Stimulated activated CD4-positive, alpha-beta T cell treated with anti-CD3 and anti-CD28 coated beads, Interleukin-1b, Interleukin-23, amount 100 ng/mL, for 1 hour (primary cell): Measurements from ENCODE around the gene ISG20L2.
A peak's percentile ranks its signal among the peaks of the same experiment; 100 is the strongest.

Experiments
- DNase-seq, 2 donors: peaks; one replicate each; pipeline ENCODE4 v3.0.0-alpha.2; 2020; ENCODE audit warnings: low read depth in 2 of 2

ISG20L2 gene

GRCh38 chr1:156706657-156707416 lies 21.7 kb downstream of the ISG20L2 start:
- no peak for DNase-seq

- DNase-seq: peak; percentile 42 to 63
Measured at GRCh38 chr1:156705918-156706656, 22.5 kb downstream of the ISG20L2 start.

DNA sequence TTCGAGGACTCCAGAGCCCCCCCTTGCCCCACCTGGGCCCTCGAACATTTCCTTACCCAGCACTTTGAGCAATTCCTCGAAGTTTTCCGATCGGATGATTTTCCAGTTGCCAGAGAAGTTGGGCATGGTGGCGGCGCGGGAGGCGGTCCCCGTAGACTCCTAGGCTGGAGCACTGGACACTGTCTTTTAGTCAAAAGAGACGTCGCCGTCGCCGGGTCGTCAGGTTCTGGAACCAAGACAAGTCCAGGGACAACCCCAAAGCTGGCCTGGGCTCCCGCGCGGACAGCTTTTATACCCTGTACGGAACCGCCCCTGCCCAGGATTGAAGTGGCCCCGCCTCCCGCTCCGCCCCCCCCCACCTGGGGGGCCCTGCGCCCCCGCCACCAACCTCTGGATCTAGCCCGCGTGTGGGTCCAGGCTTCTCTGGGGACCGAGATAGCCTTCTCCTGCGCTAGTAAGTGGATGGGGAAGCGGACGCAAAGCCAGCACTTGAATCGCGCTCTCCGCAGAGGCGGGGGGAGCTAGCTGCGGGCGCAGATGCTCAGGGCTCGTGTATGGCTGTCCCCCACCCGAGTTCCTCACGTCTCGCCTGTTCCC lies 23.1 kb downstream of the ISG20L2 start, which contains the start of gene CRABP2:
TSS of gene CRABP2 (minus strand) at position 263 of the 597 bp plus-strand sequence. CDS start at position 126, 137 bp downstream.
- DNase-seq: no peak

GRCh38 chr1:156704930-156705320 lies 23.6 kb downstream of the ISG20L2 start:
- no peak for DNase-seq

DNA sequence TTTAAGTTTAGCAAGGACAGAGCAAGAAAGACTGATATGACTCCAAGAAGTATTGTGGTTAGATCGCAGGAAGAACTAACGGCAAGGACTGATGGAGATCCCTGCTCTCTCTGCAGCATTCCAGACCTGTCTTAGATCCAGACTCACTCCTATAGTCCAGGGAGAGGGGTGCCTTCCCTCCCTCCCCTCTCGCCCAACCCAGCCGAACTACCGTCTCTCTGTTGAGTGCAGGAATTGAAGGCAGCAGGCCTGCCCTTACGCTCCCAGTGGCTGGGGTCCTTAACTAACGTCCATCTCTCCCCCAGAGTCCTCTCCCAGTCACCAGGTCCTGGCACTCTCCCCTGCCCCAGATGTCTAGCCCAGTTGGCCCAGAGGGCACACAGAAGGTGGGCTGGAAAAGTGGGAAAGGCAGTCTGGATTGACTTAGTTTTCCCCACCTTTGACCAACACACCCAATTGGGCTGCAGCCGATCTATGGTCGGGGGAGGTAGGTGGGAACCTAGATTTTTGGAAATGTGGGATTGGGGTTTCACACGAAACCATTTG lies 24.3 kb downstream of the ISG20L2 start:
- no peak for DNase-seq

DNA sequence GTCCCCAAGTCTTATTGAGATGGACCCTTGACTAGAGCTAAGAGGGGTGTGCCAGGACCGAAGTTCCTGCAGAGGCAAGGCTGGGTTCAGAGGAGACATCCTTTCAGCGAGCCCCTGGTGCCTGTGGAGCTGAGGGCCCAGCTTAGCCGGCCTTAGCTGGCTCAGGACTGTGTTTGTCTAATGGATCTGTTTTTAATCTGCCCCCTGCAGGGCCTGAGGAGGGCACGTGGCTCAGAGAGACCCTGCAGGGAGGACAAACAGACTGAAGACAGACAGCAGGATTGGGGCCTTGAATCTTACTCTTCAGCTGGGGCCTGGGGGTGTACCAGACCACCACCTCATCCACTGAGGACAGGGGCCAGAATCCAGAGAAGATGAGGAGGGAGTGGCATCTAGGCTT lies 24.8 kb downstream of the ISG20L2 start:
- no peak for DNase-seq

GRCh38 chr1:156703336-156703735 lies 25.2 kb downstream of the ISG20L2 start:
- DNase-seq: no peak

DNA sequence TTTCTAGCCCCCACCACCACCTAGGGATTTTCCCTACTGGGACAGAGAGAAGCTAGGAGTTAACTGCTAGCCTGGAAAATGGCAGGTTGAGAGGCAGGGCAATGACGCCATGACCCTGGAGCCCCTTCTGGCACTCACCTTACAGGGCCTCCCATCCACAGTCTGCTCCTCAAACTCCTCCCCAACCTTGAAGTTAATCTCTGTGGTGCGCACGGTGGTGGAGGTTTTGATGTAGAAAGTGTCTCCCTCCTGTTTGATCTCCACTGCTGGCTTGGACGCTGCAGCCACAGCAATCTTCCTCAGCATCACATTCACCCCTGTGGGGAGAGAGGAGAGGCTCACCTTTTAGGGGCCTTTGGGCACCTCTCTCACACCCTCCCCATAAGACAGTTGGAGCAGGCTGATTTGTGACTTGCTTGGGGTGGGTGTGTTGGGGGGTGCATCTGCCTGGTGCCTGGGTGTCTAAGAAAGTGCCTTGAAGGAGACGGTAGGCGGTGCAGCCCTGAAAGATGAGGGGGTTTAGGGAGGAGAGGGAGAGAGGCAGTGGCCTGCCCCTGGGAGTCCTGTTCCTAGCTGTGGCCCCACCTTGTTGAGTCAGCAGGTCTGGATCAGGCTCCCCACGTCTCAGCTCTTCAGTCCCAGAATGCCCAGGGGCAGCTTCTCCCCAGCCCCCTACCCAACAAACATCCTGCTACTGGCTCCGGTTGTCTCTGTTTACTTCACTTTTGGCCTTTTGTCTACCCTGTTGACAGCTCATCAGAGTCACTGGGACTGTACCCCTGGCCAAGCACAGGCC lies 27.6 kb downstream of the ISG20L2 start:
- no peak for DNase-seq

DNA sequence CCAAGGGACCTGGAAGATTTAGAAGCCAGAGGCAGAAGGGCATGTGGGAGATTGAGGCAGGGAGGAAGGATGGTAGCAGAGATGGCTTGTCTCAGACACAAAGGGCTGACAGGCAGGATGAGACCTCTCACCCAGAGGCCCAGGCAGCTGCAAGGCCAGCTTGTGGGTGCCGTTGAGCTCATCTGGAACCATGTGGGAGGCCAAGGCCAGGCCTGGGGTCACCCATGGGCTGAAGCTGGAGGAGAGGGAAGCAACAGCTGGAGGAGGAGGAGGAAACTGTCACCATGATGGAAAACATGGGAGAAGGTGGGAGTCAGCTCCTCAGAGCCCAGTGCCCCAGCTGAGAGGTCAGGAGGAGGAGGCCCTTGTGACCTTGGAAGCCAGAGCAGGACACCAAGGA lies 29.6 kb downstream of the ISG20L2 start:
- DNase-seq: no peak

GRCh38 chr1:156697481-156697880 lies 31.1 kb downstream of the ISG20L2 start:
- DNase-seq: no peak

GRCh38 chr1:156696755-156697154 lies 31.8 kb downstream of the ISG20L2 start:
- no peak for DNase-seq

GRCh38 chr1:156694690-156694962 lies 33.9 kb downstream of the ISG20L2 start:
- no peak for DNase-seq

DNA sequence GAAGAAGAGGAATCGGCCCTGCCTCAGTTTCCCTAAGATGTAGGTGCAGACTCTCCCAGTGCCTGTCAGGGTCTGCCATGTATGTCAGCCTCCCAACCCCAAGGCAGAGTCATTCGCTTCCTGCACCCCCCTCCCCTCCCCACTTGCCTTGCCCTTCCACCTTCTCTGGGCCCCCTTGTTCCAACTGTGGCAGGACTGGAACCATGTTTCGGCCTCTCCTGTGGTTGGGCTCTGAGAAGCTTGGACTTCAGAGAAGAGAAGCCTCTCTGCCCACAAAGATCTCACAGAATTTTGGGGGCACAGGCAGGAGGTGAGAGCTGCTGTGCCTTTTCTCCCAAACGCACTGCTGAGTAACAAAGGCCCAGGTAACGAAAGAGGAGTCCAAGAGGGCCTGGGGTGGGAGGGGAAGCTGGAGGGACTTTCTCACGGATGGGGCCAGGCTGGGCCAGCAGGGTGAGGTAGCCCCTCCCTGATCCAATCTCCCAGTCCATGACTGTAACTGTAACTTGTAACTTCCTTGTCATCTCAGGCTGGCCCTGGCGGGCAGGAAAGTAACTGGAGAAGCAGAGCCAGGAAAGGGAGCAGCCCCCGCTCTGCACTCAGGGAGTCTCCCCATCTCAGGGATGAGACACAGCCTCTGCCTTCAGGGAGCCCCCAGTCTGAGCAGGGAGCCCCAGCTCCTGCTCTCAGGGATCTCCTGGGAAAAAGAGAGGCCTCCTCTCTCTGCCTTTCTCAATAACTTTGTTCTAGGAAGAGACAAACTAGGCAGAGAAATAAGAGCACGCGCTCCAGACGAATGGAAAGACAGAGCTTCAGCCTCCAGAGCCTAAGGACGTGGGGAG lies 34.5 kb downstream of the ISG20L2 start:
- no peak for DNase-seq

DNA sequence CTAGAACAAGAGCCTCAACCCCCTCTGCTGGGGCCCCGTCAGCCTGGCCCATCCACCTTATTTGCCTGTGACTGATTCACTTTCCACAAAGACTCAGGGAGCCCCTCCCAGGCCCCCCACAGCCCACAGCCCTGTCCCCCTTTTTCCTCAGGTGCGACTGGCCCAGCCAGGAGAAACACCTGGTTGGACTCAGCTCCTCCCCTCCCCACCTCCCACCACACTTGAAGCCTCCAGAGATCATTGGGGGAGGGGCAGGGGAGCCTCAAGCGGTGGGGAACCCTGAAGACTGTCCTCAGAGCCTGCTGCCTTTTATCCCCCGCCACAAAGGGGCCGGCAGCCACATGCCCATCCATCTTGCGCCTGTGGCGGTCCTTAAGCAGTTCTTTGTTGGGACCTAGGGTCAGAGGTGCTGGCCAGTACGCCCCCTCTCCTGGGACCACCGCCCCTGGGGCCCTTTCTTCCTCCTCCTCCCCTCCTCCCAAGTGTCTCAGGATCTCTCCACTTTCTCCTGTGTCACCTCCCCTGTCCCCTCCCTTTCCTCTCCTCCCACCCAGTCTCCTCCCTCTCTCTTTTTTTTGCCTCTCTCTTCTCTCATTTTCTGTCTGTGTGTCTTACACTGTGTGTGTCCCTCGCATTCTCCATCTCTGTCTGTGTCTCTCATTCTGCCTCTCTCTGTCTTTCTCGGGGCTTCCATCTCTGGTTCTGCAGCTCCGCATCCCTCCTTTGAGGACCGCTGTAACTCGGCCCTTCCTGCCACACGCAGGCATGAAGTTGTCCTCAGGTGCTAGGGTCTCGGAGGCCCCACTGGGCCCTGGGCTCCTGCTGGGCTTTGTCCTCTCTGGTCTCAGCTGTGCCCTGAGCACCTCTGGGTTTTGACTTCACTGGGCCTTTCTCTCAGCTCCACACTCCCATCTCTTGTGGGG lies 35.4 kb downstream of the ISG20L2 start:
- no peak for DNase-seq

DNA sequence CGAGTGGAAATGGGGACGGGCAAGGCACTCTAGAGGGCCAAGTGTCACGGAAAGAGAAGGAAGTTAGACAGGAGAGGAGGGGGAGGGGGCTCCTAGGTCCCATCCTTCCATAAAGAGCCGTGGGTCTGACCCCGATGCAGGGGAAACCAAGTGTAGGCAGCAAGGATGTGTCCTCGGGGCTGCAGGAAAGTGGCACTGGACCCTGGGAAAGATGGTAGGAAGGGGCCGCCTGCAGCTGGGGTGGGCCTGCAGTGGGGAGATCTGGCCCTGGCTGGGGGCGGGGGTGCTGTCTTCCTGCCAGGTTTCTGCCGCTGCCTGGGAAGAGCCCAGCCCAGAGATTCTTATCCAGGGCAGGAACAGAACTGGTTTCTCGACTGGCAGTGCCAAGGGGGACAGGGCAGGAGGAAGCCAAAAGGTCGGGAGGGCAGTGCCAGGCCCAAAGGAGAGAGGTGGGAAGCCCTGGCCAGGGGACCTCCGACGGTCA lies 36.1 kb downstream of the ISG20L2 start:
- no peak for DNase-seq

DNA sequence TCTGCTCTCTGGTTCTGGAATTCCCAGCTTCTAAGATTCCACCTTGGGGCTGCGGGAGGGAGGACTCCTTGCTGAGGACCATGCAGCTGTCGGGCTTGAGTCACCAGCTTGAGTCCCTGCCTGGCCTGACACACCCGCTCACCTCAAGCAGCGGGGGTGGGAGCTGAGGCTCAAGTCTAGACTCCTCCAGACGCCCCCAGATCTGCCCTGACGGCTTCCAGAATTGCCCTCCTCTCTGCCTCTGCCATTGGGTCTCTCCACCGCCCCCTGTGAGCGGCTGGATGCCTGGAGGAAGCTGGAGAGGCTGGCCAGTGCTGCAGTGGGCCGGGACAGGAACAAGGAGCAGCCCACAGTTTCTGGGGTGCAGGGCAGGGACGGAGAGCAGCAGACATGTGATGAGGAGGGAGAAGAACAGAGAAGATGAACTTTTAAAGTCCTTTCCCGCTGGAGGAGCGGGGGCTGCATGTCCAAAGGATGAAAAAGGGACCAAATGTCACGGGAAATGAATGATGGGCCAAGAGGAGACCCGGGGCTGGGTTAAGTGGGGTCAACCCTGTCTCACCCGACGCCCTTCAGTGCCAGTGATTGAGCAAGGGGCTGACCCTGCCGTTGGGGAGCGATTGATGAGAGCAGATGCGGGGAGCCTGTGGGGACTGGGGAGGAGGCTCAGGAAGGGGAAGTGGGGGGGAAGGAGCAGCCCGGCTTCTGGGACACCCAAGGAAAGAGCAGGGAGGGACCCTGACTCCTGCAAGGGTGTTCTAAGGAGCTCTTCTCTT lies 36.7 kb downstream of the ISG20L2 start:
- no peak for DNase-seq

DNA sequence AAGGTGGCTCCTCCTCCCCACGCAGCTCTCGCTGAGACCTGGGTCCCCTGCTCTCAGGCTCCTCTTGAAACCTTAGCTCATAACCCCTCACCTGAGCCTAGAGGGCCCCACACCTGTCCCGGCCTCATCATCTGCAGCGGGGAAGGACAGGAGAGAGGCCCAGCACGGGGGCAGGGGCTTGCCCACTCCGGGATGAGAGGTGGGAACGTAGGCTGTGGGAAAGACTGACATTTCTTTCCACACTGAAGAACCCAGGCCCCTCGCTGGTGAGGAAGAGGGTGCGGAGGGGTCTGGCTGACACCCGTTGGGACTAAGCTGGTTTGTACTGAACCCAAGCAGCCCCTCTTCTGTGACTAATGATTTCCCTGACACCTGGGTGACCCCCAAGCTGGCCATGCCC lies 37.4 kb downstream of the ISG20L2 start:
- no peak for DNase-seq

DNA sequence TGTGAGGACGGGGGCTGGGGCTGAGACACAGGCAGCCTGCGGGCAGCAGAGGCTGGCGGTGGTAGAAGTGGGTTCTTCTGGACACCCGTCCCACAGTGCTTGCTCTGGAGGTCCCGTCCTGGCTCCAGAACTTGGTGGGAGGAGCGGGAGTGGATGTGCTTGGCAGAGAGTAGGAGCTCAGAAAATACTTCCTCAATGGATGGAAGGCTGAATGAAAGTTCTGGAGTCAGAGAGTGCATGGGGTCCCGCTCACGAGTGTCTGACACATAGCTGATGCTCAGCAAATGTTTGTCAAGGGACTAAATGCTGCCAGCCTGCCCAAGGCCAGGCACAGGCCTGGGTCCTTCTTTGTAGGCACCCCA lies 37.9 kb downstream of the ISG20L2 start:
- no peak for DNase-seq
